PC-9 (cell line): ENCODE measurements around the gene CALML6.

ENCODE experiments used
- EZH2 ChIP-seq: fragments of 200-600 bp; sonication (generic); IDR thresholded peaks from 2 replicates; pipeline ENCODE4 v1.8.0; 2017; ENCODE audit warnings: antibody characterized with exemption, low read depth
- TF ChIP-seq, protein P1 (sequence below): fragments of 200-600 bp; sonication (generic); conservative IDR thresholded peaks from 2 replicates; pipeline ENCODE4 v1.6.1; 2017; ENCODE audit warnings: mixed run types, antibody characterized with exemption, mild to moderate bottlenecking, moderate library complexity

DNA sequence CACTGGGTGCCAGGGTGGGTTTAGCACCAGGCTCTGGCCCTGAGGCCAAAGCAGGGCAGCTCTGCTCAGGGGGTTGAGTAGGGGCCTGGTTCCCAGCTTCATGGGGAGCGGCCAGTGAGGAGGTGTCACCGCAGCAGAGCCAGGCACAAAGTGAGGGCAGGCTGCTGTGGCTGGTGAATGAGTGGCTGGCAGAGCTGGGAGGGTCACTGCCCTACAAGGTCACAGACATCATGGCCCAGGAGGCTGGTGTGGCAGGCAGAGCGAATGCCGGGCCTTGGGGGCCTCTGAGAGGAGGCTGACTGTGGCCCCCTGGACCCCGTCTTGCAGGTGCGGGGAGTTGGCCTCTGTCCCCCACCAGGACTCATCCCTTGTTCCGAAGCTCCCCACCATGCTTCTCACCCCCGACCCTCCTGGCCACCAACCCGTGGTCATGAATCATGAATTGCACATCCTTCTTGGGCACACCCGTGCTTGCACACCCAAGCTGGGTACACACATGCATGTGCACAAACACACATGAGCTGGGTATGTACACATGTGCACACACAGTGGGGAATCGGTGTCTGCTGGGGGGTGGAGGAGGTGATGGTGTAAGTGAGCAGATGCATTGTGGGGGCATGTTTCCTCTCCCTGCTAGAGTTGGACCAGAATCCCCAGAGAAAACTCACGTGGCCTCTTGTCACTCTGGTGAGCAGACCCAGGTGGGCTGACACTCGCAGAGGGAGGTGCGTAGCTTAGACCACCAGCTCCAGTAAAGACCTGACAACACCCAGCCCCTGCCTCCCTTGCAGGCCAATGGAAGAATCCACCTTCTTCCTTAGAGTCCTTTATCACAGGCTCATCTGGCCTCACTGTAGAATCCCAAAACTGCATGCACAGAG lies 19.4 kb upstream of the CALML6 start:
- TF ChIP-seq, protein P1, sequence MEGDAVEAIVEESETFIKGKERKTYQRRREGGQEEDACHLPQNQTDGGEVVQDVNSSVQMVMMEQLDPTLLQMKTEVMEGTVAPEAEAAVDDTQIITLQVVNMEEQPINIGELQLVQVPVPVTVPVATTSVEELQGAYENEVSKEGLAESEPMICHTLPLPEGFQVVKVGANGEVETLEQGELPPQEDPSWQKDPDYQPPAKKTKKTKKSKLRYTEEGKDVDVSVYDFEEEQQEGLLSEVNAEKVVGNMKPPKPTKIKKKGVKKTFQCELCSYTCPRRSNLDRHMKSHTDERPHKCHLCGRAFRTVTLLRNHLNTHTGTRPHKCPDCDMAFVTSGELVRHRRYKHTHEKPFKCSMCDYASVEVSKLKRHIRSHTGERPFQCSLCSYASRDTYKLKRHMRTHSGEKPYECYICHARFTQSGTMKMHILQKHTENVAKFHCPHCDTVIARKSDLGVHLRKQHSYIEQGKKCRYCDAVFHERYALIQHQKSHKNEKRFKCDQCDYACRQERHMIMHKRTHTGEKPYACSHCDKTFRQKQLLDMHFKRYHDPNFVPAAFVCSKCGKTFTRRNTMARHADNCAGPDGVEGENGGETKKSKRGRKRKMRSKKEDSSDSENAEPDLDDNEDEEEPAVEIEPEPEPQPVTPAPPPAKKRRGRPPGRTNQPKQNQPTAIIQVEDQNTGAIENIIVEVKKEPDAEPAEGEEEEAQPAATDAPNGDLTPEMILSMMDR, result no peak
- no peak for TF ChIP-seq EZH2
